GM21526 (cell line): ENCODE results near the gene TESMIN.

Source experiments
- ATAC-seq: cut with Tn5 transposase; IDR thresholded peaks from one replicate; pipeline ENCODE4 v1.9.1; 2021; ENCODE audit warnings: moderate library complexity; ENCODE audit not compliant: unreplicated experiment, low FRiP score

Gene TESMIN

GRCh38 chr11:68751331-68751856 is at the start of gene TESMIN:
TSS of gene TESMIN (minus strand) at chr11:68751520. CDS start at chr11:68750660, 860 bp downstream.
- ATAC-seq, result no peak

GRCh38 chr11:68798221-68798813 is 47.0 kb upstream of the TESMIN start:
- ATAC-seq, result no peak

- no peak for ATAC-seq
Measured at GRCh38 chr11:68796801-68797200, 45.5 kb upstream of the TESMIN start.

GRCh38 chr11:68792400-68792966 is 41.2 kb upstream of the TESMIN start:
- ATAC-seq, result no peak

- ATAC-seq, result no peak
Measured at GRCh38 chr11:68784653-68785052, 33.3 kb upstream of the TESMIN start.

- no peak for ATAC-seq
Measured at GRCh38 chr11:68783216-68783821, 32.0 kb upstream of the TESMIN start.

GRCh38 chr11:68782711-68783110 is 31.4 kb upstream of the TESMIN start:
- ATAC-seq, result no peak

GRCh38 chr11:68780829-68781228 is 29.5 kb upstream of the TESMIN start:
- no peak for ATAC-seq

GRCh38 chr11:68778205-68778604 is 26.9 kb upstream of the TESMIN start:
- ATAC-seq, result no peak

GRCh38 chr11:68776442-68777235 is 25.3 kb upstream of the TESMIN start:
- ATAC-seq, result no peak

GRCh38 chr11:68775951-68776388 is 24.6 kb upstream of the TESMIN start:
- ATAC-seq, result no peak

GRCh38 chr11:68774194-68774585 is 22.9 kb upstream of the TESMIN start:
- no peak for ATAC-seq

GRCh38 chr11:68773521-68774193 is 22.3 kb upstream of the TESMIN start:
- ATAC-seq, result no peak

- ATAC-seq, result no peak
Measured at GRCh38 chr11:68772936-68773335, 21.6 kb upstream of the TESMIN start.

GRCh38 chr11:68770781-68771180 is 19.5 kb upstream of the TESMIN start:
- ATAC-seq, result no peak

GRCh38 chr11:68767672-68768071 is 16.4 kb upstream of the TESMIN start:
- ATAC-seq, result no peak

GRCh38 chr11:68766786-68767185 is 15.5 kb upstream of the TESMIN start:
- no peak for ATAC-seq

GRCh38 chr11:68764746-68765145 is 13.4 kb upstream of the TESMIN start:
- no peak for ATAC-seq

- ATAC-seq, result no peak
Measured at GRCh38 chr11:68763926-68764657, 12.8 kb upstream of the TESMIN start.

GRCh38 chr11:68763181-68763721 is 11.9 kb upstream of the TESMIN start:
- ATAC-seq, result no peak
